OCI-LY1 (cell line): Measurements from ENCODE around the gene FTO.

Experiments used
- H2AFZ ChIP-seq: fragments of 200-600 bp; sonication (generic), shearing (Covaris generic); 2 replicates; pipeline ENCODE4 v1.6.0; 2014; ENCODE audit warnings: antibody characterized with exemption, mild to moderate bottlenecking, low read length
- H3F3A ChIP-seq: fragments of 200-600 bp; sonication (generic), shearing (Covaris generic); 2 replicates; pipeline ENCODE4 v1.6.0; 2014; ENCODE audit warnings: mild to moderate bottlenecking, antibody characterized with exemption, low read length, moderate library complexity; ENCODE audit not compliant: insufficient read depth
- H3K27ac ChIP-seq: fragments of 200-600 bp; sonication (generic); 2 replicates; pipeline ENCODE4 v1.5.1; 2014; ENCODE audit warnings: low read length, mixed run types, mild to moderate bottlenecking, low read depth; ENCODE audit not compliant: poor library complexity, severe bottlenecking
- H3K27me3 ChIP-seq: fragments of 200-600 bp; sonication (generic); 2 replicates; pipeline ENCODE4 v1.6.0; 2014; ENCODE audit warnings: antibody characterized with exemption, mild to moderate bottlenecking, low read length, moderate library complexity; ENCODE audit not compliant: insufficient read depth
- H3K36me3 ChIP-seq: fragments of 200-600 bp; sonication (generic); 2 replicates; pipeline ENCODE4 v1.6.1; 2014; ENCODE audit warnings: mild to moderate bottlenecking, antibody characterized with exemption, low read length, moderate library complexity, mixed read lengths; ENCODE audit not compliant: insufficient read depth
- H3K4me1 ChIP-seq: fragments of 200-600 bp; sonication (generic); 2 replicates; pipeline ENCODE4 v1.5.1; 2014; ENCODE audit warnings: mild to moderate bottlenecking, low read length, moderate library complexity; ENCODE audit not compliant: insufficient read depth, severe bottlenecking
- H3K4me2 ChIP-seq: fragments of 200-600 bp; sonication (generic), shearing (Covaris generic); 2 replicates; pipeline ENCODE4 v1.6.1; 2014; ENCODE audit warnings: low read length
- H3K4me3 ChIP-seq: fragments of 200-600 bp; sonication (generic); 2 replicates; pipeline ENCODE4 v1.5.1; 2014; ENCODE audit warnings: low read length, low read depth, mild to moderate bottlenecking, mixed read lengths; ENCODE audit not compliant: poor library complexity, severe bottlenecking
- H3K79me2 ChIP-seq: fragments of 200-600 bp; shearing (Covaris generic); 2 replicates; pipeline ENCODE4 v1.6.1; 2016; ENCODE audit warnings: mixed run types, low read length, mixed read lengths; ENCODE audit not compliant: insufficient read depth
- H3K9ac ChIP-seq: fragments of 200-600 bp; sonication (generic), shearing (Covaris generic); 2 replicates; pipeline ENCODE4 v1.6.1; 2014; ENCODE audit warnings: mild to moderate bottlenecking, low read length, mixed read lengths
- H3K9me2 ChIP-seq: fragments of 200-600 bp; sonication (generic), shearing (Covaris generic); 2 replicates; pipeline ENCODE4 v1.6.1; 2014; ENCODE audit warnings: low read depth, mild to moderate bottlenecking, low read length, mixed read lengths
- H3K9me3 ChIP-seq: fragments of 200-600 bp; shearing (Covaris generic); 2 replicates; pipeline ENCODE4 v1.6.1; 2014; ENCODE audit warnings: low read length, mixed read lengths
- H4K20me1 ChIP-seq: fragments of 200-600 bp; sonication (generic), shearing (Covaris generic); 2 replicates; pipeline ENCODE4 v1.6.0; 2016; ENCODE audit warnings: mild to moderate bottlenecking, low read length; ENCODE audit not compliant: insufficient read depth
- EZH2 ChIP-seq: fragments of 200-600 bp; sonication (generic), shearing (Covaris generic); IDR thresholded peaks from 2 replicates; pipeline ENCODE4 v1.8.0; 2017; ENCODE audit warnings: borderline replicate concordance, mixed run types, mild to moderate bottlenecking, antibody characterized with exemption, low read length, moderate library complexity, mixed read lengths
- TF ChIP-seq, protein P1 (sequence below): fragments of 200-600 bp; sonication (generic), shearing (Covaris generic); IDR thresholded peaks from 2 replicates; pipeline ENCODE4 v1.5.1; 2017; ENCODE audit warnings: mild to moderate bottlenecking, antibody characterized with exemption, low read length, moderate library complexity, mixed read lengths

FTO gene

DNA sequence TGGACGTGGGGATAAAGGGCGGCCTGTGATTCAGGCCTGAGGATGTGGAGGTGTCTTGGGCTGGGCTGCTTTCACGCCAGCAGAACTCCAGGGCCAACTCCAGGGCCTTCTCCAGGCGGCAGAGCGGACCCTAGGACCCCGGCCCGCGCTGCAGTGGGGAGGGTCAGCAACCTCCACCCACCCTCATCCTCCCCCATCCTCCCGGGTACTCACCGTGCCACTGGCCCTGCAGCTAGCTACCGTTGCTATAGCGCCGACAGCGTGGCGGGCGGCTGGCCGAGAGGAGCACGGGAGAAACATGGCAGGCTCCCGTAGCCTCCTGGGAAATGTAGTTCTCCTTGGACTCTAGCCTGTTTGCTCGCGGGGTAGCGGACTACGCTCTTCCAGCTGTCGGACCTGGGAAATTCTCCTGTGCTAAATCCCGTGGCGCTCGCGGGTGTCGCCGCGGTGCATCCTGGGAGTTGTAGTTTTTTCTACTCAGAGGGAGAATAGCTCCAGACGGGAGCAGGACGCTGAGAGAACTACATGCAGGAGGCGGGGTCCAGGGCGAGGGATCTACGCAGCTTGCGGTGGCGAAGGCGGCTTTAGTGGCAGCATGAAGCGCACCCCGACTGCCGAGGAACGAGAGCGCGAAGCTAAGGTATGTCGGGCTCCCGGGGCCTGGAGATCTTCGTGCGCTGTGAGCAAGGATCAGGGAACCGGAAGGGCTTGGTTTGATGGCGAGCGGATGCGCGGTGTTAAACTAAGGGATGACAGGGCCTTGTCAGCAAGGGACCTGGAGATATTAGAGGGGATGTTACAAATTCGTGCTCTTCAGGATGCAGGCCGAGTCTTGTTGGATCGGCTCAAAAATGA is at the start of gene FTO, which contains the start of gene RPGRIP1L:
Gene FTO, plus strand, starts transcription at position 567 of the 855 bp plus-strand sequence.
Gene RPGRIP1L, minus strand, starts transcription at position 270 of the 855 bp plus-strand sequence. CDS start 3,136 bp downstream, outside the sequence.
- H3K36me3 ChIP-seq, result peaks cover 4% of the 10 kb centered on the region; the same call in 1 of the 2 replicates
- peaks cover 14% of the 10 kb centered on the region for H3K79me2 ChIP-seq
- H3K9me2 ChIP-seq, result no peaks in the 10 kb centered on the region
- H3K9me3 ChIP-seq, result no peaks in the 10 kb centered on the region
- H3K4me3 ChIP-seq, result peak within 1 kb of the TSS; percentile 87
- peak within 1 kb of the TSS; percentile 93 for H3K4me2 ChIP-seq
- H3K4me1 ChIP-seq, result peaks cover 22% of the 10 kb centered on the region
- no peaks in the 10 kb centered on the region for H4K20me1 ChIP-seq
- no peak within 1 kb of the TSS for H3K27ac ChIP-seq
- H3F3A ChIP-seq, result no peaks in the 10 kb centered on the region
- TF ChIP-seq, protein P1, sequence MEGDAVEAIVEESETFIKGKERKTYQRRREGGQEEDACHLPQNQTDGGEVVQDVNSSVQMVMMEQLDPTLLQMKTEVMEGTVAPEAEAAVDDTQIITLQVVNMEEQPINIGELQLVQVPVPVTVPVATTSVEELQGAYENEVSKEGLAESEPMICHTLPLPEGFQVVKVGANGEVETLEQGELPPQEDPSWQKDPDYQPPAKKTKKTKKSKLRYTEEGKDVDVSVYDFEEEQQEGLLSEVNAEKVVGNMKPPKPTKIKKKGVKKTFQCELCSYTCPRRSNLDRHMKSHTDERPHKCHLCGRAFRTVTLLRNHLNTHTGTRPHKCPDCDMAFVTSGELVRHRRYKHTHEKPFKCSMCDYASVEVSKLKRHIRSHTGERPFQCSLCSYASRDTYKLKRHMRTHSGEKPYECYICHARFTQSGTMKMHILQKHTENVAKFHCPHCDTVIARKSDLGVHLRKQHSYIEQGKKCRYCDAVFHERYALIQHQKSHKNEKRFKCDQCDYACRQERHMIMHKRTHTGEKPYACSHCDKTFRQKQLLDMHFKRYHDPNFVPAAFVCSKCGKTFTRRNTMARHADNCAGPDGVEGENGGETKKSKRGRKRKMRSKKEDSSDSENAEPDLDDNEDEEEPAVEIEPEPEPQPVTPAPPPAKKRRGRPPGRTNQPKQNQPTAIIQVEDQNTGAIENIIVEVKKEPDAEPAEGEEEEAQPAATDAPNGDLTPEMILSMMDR, result no peak
- TF ChIP-seq EZH2, result no peak
- H2AFZ ChIP-seq, result peak within 1 kb of the TSS; percentile 58
- no peaks in the 10 kb centered on the region for H3K27me3 ChIP-seq
- H3K9ac ChIP-seq, result peak within 1 kb of the TSS; percentile 76

DNA sequence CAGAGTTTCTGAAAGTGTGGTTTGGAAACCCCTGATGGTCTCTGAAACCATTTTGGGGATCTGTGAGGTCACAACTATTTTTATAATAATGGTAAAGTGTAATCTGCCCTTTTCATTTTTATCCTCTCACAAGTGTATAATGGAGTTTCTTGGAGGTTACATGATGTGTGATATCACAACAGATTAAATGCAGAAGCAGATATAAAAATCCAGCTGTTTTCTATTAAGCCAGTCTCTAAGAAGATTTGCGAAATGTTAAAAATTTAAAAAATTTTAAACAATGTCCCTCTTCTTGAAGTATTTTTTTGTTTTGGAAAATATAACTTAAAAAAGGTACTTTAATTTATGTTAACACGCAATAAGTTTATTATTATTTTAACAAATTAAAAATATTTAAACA is 49.0 kb upstream of the FTO start:
- Histone ChIP-seq H3K4me1 (no peaks in the 10 kb centered on the region), H3K9me3 (no peaks in the 10 kb centered on the region), H3K9ac (no peak overlapping the region), H3K79me2 (no peaks in the 10 kb centered on the region), H3K27me3 (no peaks in the 10 kb centered on the region), H3F3A (no peaks in the 10 kb centered on the region), H4K20me1 (no peaks in the 10 kb centered on the region), H3K9me2 (no peaks in the 10 kb centered on the region), H3K4me2 (no peak overlapping the region), H3K36me3 (no peaks in the 10 kb centered on the region), H2AFZ (no peak overlapping the region), H3K4me3 (no peak overlapping the region), H3K27ac (no peak overlapping the region)
- TF ChIP-seq, protein P1, result no peak
- no peak for TF ChIP-seq EZH2

DNA sequence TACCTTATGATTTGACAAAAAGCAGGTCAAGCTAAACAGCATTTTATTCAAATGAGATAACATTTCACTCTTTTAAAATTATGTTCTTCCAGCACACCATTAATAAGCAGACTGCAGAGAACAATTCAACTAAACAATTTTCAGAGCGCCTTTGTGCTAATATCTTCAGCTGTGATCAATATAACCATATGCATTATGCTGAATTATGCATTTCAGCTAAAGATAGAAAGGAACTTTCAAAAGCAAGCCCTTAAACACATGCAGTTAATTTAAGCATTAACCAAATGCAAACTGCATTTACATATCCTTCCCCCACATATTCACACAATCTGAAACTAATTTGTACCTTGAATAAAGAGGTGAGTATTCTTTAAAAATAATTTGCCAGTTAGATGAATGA is 41.9 kb upstream of the FTO start:
- no peak overlapping the region for H3K9ac ChIP-seq
- H3K4me3 ChIP-seq, result no peak overlapping the region
- H3K36me3 ChIP-seq, result no peaks in the 10 kb centered on the region
- H3F3A ChIP-seq, result no peaks in the 10 kb centered on the region
- no peaks in the 10 kb centered on the region for H3K79me2 ChIP-seq
- no peaks in the 10 kb centered on the region for H3K9me2 ChIP-seq
- H3K4me2 ChIP-seq, result no peak overlapping the region
- no peak overlapping the region for H3K27ac ChIP-seq
- TF ChIP-seq EZH2, result no peak
- TF ChIP-seq, protein P1, result no peak
- no peak overlapping the region for H2AFZ ChIP-seq
- no peaks in the 10 kb centered on the region for H3K27me3 ChIP-seq
- H3K9me3 ChIP-seq, result no peaks in the 10 kb centered on the region
- H4K20me1 ChIP-seq, result no peaks in the 10 kb centered on the region
- no peaks in the 10 kb centered on the region for H3K4me1 ChIP-seq
